HUES48 (cell line): ENCODE data around the gene HOXC9.

Source experiments
- H3K27ac ChIP-seq: one replicate; pipeline ENCODE4 v1.7.0; 2013; ENCODE audit warnings: low read depth, low read length, inconsistent platforms
- H3K27me3 ChIP-seq: 2 replicates; pipeline ENCODE4 v1.6.1; 2013; ENCODE audit warnings: mild to moderate bottlenecking, low read length; ENCODE audit not compliant: control insufficient read depth, insufficient read depth
- H3K36me3 ChIP-seq: 2 replicates; pipeline ENCODE4 v1.6.1; 2013; ENCODE audit warnings: low read length; ENCODE audit not compliant: control insufficient read depth, insufficient read depth
- H3K4me1 ChIP-seq: 2 replicates; pipeline ENCODE4 v1.6.1; 2013; ENCODE audit warnings: mild to moderate bottlenecking, low read length; ENCODE audit not compliant: control insufficient read depth, insufficient read depth
- H3K4me3 ChIP-seq: 2 replicates; pipeline ENCODE4 v1.5.1; 2013; ENCODE audit warnings: mild to moderate bottlenecking, low read depth, low read length
- H3K9ac ChIP-seq: 2 replicates; pipeline ENCODE4 v1.6.1; 2013; ENCODE audit warnings: mild to moderate bottlenecking, low read depth, low read length, moderate library complexity
- H3K9me3 ChIP-seq: 2 replicates; pipeline ENCODE4 v1.6.1; 2013; ENCODE audit warnings: low read length; ENCODE audit not compliant: control insufficient read depth, insufficient read depth

The HOXC9 gene

DNA sequence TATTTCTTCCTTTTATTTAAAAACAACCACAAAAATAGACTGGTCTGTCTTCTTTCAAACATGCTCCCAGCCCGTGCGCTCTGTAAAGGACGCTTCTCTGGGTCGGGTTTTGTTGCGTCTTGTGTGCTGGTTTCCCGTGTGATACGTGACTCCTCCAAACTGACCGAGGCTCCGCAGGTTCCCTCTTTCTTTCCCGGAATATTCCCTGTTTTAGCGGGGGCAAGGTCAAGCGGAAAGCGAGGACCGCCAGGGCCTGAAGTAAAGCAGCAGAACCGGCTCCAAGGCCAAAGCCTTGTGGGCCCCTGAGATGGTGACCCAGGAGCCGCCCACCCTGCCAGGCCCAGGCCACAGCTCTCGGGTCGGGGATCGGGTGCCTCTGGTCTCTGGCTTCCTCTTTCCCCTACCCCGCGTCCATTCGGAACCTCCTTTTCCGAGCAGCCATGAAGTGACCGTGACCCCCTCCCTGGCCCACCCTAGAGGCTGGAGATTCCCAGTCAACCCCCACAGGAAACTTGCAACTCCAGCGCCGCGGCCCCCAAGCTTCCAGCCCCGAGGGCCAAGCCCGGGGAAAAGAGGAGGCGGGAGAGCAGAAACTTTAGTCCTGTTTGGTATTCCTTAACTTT is 15.9 kb upstream of the HOXC9 start:
- Histone ChIP-seq H3K4me3 (no peak overlapping the region), H3K4me1 (no peaks in the 10 kb centered on the region; the same call in 1 of the 2 replicates), H3K9ac (no peak overlapping the region), H3K27me3 (peaks cover 99% of the 10 kb centered on the region), H3K36me3 (no peaks in the 10 kb centered on the region), H3K27ac (no peak overlapping the region), H3K9me3 (no peaks in the 10 kb centered on the region)

DNA sequence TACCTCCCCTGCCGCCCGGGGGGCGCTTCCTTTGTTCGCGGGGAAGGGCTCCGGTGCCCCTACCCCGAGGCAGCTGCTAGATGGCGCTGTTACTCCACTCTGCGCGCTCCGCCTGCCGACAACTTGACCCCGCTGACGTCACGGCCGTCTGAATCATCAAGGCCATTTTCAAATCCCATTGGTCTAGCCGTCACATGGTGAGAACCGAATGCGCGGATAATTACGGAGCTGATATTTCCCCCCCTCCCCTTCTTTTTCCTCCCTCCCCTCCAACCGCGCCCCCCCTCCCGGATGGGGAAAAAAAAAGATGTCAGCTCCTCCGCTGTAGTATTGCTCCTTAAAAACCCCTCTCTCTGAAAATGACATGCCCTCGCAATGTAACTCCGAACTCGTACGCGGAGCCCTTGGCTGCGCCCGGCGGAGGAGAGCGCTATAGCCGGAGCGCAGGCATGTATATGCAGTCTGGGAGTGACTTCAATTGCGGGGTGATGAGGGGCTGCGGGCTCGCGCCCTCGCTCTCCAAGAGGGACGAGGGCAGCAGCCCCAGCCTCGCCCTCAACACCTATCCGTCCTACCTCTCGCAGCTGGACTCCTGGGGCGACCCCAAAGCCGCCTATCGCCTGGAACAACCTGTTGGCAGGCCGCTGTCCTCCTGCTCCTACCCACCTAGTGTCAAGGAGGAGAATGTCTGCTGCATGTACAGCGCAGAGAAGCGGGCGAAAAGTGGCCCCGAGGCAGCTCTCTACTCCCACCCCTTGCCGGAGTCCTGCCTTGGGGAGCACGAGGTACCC is 14.9 kb upstream of the HOXC9 start, which contains the start of gene HOXC10:
TSS of gene HOXC10 (plus strand) at position 246 of the 791 bp plus-strand sequence. CDS start at position 360, 114 bp downstream.
- no peaks in the 10 kb centered on the region; the same call in 1 of the 2 replicates for H3K4me1 ChIP-seq
- no peak within 1 kb of the TSS for H3K9ac ChIP-seq
- H3K27ac ChIP-seq: no peak within 1 kb of the TSS
- H3K36me3 ChIP-seq: no peaks in the 10 kb centered on the region
- H3K9me3 ChIP-seq: no peaks in the 10 kb centered on the region
- H3K4me3 ChIP-seq: peak within 1 kb of the TSS; percentile 14; the same call in 1 of the 2 replicates
- peaks cover 99% of the 10 kb centered on the region for H3K27me3 ChIP-seq

DNA sequence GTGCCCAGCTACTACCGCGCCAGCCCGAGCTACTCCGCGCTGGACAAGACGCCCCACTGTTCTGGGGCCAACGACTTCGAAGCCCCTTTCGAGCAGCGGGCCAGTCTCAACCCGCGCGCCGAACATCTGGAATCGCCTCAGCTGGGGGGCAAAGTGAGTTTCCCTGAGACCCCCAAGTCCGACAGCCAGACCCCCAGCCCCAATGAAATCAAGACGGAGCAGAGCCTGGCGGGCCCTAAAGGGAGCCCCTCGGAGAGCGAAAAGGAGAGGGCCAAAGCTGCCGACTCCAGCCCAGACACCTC is 14.3 kb upstream of the HOXC9 start:
- Histone ChIP-seq H3K4me3 (no peak overlapping the region; the same call in 1 of the 2 replicates), H3K9ac (no peak overlapping the region), H3K4me1 (no peaks in the 10 kb centered on the region; the same call in 1 of the 2 replicates), H3K27me3 (peaks cover 99% of the 10 kb centered on the region), H3K9me3 (no peaks in the 10 kb centered on the region), H3K36me3 (no peaks in the 10 kb centered on the region), H3K27ac (no peak overlapping the region)

DNA sequence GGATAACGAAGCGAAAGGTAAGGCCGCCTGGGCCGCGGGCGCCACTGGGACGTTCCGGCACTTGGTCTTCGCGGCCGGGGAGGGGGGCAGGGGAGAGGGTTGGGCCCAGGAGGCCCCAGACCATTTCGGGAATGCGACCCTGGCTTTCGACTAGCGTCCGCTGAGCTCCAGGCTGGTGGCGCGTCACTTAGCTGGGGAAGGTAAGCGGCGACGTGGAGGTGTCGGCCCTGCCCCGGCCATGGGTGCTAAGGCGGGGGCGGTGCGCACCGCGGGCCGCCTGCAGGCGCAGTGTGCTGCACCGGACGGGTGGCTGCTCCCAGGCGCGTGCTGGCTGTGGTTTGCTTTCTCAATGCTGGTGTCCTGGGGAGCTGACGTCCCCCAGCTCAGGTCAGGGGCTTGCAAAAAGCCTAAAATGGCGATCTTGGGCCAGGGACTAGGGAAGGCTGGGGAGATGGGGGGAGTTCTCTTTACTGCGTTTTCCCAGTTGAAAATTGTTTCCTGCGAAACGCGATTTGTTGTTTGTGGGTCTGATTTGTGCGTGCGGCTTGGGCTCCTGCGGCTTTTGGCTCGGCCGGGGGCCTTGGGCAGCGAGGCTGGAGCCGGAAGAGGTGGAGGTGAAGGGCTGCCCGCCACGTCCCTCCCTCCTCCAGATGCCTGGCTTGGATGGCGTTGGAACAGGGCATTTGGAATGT is 13.8 kb upstream of the HOXC9 start:
- Histone ChIP-seq H3K4me1 (no peaks in the 10 kb centered on the region; the same call in 1 of the 2 replicates), H3K36me3 (no peaks in the 10 kb centered on the region), H3K27me3 (peaks cover 99% of the 10 kb centered on the region), H3K4me3 (peak overlapping the region; percentile 14; the same call in 1 of the 2 replicates), H3K9me3 (no peaks in the 10 kb centered on the region), H3K9ac (no peak overlapping the region), H3K27ac (no peak overlapping the region)

DNA sequence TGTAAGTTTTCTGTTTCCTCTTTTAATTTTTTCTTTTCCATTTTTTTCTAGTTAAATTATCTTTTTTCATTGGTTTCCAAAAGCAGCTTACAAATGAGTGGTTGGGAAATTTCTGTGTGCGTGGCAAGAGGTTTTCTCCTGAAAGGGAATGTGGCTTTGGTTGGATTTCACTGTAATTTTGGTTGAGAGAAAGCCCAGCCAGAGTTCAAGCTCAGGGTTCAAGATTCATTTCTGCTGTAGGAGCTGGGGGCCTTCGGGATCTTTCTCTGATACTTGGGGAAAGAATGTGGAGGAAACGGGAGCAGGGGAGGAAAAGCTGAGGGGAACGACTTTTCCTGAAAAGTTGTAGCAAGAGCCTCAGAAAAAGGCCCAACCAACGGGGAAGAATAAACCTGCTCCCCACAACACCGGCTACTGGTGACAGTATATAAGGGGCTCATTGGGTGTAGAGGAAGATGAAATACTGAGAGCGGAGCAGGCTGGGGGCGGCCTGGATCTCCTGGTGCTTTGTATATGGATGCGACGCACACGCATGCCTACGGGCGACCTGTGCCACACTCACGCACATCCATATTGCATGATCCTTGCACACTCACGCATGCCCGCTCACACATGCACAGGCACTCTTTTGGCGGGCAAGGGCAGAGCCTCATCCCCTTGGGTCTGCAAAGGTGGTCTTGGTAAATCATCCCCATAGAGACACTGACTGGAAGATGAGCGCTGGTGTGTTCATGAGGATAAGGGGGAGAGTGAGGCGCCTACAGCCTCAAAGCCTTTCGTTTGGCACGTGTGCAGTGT is 13.1 kb upstream of the HOXC9 start:
- no peak overlapping the region for H3K4me3 ChIP-seq
- no peaks in the 10 kb centered on the region; the same call in 1 of the 2 replicates for H3K4me1 ChIP-seq
- no peaks in the 10 kb centered on the region for H3K9me3 ChIP-seq
- no peak overlapping the region for H3K9ac ChIP-seq
- H3K27ac ChIP-seq: no peak overlapping the region
- no peaks in the 10 kb centered on the region for H3K36me3 ChIP-seq
- H3K27me3 ChIP-seq: peaks cover 99% of the 10 kb centered on the region

DNA sequence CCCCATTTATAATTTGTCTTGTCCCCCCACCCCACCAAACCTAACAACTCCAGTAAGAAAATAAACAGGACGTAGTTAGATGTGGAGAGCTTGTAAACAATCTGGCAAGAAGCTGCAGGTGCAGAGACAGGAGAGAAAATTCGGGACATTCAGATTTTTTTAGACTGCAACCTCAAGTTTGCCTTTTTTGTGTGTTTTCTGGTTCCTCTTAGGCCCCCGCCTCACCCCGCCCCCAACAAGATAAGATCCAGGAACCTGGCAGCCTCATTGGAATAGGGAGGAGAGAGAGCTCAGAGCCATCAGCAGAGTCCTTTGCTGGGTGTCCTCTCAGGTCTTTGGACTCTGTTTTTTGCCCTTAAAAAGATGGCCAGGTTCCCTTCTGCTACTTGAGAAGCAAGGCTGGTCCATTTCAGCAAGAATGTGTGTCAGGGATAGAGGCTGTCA is 12.2 kb upstream of the HOXC9 start:
- H3K36me3 ChIP-seq: no peaks in the 10 kb centered on the region
- H3K4me1 ChIP-seq: no peaks in the 10 kb centered on the region; the same call in 1 of the 2 replicates
- H3K27me3 ChIP-seq: peaks cover 99% of the 10 kb centered on the region
- H3K9ac ChIP-seq: no peak overlapping the region
- no peak overlapping the region for H3K27ac ChIP-seq
- no peaks in the 10 kb centered on the region for H3K9me3 ChIP-seq
- no peak overlapping the region for H3K4me3 ChIP-seq

DNA sequence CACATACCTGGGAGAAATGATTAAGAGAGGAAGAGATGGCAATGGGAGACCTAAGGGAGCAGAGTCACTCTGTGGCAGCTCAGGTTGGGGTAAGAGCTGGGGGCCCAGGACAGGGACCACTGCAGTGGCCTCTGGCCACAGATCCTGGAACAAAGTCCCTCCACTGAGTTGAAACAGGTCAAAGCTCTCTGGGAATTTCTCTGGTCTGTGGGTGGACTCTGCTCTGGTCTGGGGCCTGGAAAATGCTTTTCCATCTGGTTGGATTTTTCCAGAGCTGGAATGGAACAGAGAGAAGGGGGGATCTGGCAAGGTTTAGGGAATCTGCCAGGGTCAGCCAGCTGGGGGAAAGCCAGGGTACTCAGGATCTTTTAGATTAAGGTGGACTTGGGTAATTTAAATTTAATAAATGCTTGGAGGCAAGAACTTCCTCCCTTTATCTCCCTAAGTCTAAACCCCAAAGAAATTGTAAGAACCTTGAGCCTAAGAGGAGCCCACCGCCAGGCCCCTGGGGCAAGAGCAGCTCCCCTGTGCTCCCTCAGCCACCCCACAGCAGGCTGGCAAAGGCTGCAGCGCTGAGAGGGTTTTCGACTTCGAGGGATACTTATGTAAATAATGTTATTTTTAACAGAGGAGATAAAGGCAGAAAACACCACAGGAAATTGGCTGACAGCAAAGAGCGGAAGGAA is 11.3 kb upstream of the HOXC9 start:
- Histone ChIP-seq H3K36me3 (no peaks in the 10 kb centered on the region), H3K27me3 (peaks cover 99% of the 10 kb centered on the region), H3K4me1 (no peaks in the 10 kb centered on the region; the same call in 1 of the 2 replicates)

DNA sequence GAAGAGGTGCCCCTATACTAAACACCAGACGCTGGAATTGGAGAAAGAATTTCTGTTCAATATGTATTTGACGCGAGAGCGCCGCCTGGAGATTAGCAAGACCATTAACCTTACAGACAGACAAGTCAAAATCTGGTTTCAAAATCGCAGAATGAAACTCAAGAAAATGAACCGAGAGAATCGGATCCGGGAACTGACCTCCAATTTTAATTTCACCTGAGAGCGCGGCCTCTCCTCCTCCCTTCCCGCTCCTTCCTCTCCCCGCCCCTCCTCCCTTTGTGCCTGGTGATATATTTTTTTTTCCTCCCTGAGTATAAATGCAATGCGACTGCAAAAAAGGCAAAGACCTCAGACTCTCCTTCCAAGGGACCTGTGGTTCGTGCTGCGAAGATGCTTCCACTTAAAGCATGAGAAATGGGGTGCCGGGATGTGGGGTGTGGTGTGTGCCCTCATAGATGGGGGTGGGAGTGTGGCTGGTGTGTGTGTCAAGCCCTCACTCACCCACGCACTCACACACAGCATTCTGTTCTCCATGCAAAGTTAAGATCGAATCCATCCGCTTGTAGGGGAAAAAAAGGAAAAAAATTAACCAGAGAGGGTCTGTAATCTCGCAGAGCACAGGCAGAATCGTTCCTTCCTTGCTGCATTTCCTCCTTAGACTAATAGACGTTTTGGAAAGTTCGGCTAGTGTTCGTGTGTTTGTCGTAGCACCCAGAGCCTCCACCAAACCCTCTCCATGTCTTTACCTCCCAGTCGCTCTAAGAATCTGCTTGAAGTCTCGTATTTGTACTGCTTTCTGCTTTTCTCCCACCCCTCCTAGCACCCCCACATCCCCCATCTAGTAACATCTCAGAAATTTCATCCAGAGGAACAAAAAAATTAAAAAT is 10.5 kb upstream of the HOXC9 start:
- Histone ChIP-seq H3K9ac (no peak overlapping the region), H3K36me3 (no peaks in the 10 kb centered on the region), H3K4me1 (no peaks in the 10 kb centered on the region; the same call in 1 of the 2 replicates), H3K9me3 (no peaks in the 10 kb centered on the region), H3K27me3 (peaks cover 99% of the 10 kb centered on the region), H3K4me3 (no peak overlapping the region), H3K27ac (no peak overlapping the region)

More for the DNA sequence above, 11.3 kb upstream of the HOXC9 start:
- no peak overlapping the region for H3K27ac ChIP-seq
- no peak overlapping the region for H3K9ac ChIP-seq
- no peak overlapping the region for H3K4me3 ChIP-seq
- H3K9me3 ChIP-seq: no peaks in the 10 kb centered on the region

DNA sequence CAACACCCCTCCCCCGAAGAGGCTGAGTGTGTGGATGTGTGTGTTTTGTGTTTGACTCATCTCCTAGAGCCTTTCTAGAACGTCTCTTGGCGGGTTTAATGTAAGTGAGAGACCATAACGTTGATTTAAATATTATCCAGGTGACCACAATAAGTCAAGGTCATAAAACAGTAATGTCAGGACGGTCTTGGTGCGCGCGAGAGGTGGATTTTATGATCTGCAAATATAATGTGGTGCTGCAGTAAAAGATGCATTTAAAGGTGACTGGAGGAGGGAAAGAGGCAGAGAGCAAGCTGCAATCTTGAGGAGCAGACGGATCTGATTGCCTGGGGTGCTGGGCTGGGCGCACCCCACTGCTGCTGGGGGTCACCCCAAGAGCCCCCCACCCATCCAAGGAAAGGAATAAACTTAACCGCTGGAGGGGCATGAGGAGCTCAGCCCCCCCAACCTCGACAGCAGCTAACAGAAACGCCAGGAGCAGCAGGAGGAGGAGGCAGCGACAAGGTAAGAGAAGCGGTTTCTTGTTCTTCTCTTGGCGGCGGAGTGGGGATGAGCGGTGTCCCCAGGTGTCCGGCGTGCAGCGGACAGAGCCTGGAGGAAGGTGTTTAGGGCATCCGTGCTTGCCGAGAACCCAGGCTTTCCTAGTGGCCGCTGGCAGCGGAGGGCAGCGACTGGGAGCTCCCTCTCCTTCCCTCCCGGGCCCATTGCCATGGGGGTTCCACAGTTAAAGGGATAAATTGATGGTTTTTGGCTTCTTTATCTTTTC is 9.5 kb upstream of the HOXC9 start:
- Histone ChIP-seq H3K4me3 (no peak overlapping the region), H3K9ac (no peak overlapping the region), H3K36me3 (no peaks in the 10 kb centered on the region), H3K4me1 (peaks cover 3% of the 10 kb centered on the region; the same call in 1 of the 2 replicates), H3K9me3 (no peaks in the 10 kb centered on the region), H3K27ac (no peak overlapping the region), H3K27me3 (peaks cover 100% of the 10 kb centered on the region)
